HFF-Myc (cell line): Measurements from ENCODE around the gene CUBN.

Experiments used
- DNase-seq: peaks from one replicate; pipeline ENCODE4 v3.0.0-alpha.2; 2011; ENCODE audit warnings: low read depth; ENCODE audit errors: extremely low read depth
- H3K4me3 ChIP-seq: replicated peaks from 2 replicates; pipeline ENCODE4 v1.5.1; 2011; ENCODE audit warnings: low read depth, mild to moderate bottlenecking, control low read depth, low read length
- CTCF ChIP-seq: IDR thresholded peaks from 2 replicates; pipeline ENCODE4 v1.5.1; 2012; ENCODE audit warnings: mild to moderate bottlenecking, low read depth, low read length, control low read depth; ENCODE audit errors: missing control alignments

CUBN gene

GRCh38 chr10:17053061-17053460 is 76.5 kb downstream of the CUBN start:
- H3K4me3 ChIP-seq: no peak overlapping the region
- DNase-seq: no peak

GRCh38 chr10:17051851-17052250 is 77.8 kb downstream of the CUBN start:
- no peak overlapping the region for H3K4me3 ChIP-seq
- DNase-seq: no peak
- no peak for TF ChIP-seq CTCF

More at GRCh38 chr10:17053061-17053460, 76.5 kb downstream of the CUBN start:
- no peak for TF ChIP-seq CTCF

GRCh38 chr10:17049195-17049594 is 80.4 kb downstream of the CUBN start:
- DNase-seq: no peak
- TF ChIP-seq CTCF: no peak
- no peak overlapping the region for H3K4me3 ChIP-seq

- TF ChIP-seq CTCF: no peak
- no peak for DNase-seq
- H3K4me3 ChIP-seq: no peak overlapping the region
These were observed 81.7 kb downstream of the CUBN start for GRCh38 chr10:17047908-17048307.

GRCh38 chr10:17046989-17047388 is 82.6 kb downstream of the CUBN start:
- no peak for DNase-seq
- H3K4me3 ChIP-seq: no peak overlapping the region
- TF ChIP-seq CTCF: no peak

- H3K4me3 ChIP-seq: no peak overlapping the region
These were observed 86.0 kb downstream of the CUBN start for GRCh38 chr10:17043586-17043985.

More at GRCh38 chr10:17043586-17043985, 86.0 kb downstream of the CUBN start:
- DNase-seq: no peak
- no peak for TF ChIP-seq CTCF
